OCI-LY3 (cell line): ENCODE results near the gene DSN1.

Experiments used
- H2AFZ ChIP-seq: fragments of 200-600, 300-600 bp; shearing (Covaris generic); 2 replicates; pipeline ENCODE4 v1.6.0; 2014; ENCODE audit warnings: antibody characterized with exemption, low read depth, low read length
- H3K27ac ChIP-seq: fragments of 200-600, 300-600 bp; sonication (generic); 2 replicates; pipeline ENCODE4 v1.5.1; 2014; ENCODE audit warnings: mild to moderate bottlenecking, low read length, moderate library complexity, mixed read lengths
- H3K27me3 ChIP-seq: fragments of 200-600, 300-600 bp; sonication (generic); 2 replicates; pipeline ENCODE4 v1.6.1; 2014; ENCODE audit warnings: low read depth, low read length, mixed read lengths
- H3K36me3 ChIP-seq: fragments of 200-600, 300-600 bp; sonication (generic); replicated peaks from 2 replicates; pipeline ENCODE3; 2014; ENCODE audit warnings: low read depth, low read length, mixed read lengths
- H3K4me1 ChIP-seq: fragments of 300-600, 200-600 bp; sonication (generic); 2 replicates; pipeline ENCODE4 v1.6.1; 2014; ENCODE audit warnings: low read length, mixed read lengths
- H3K4me2 ChIP-seq: fragments of 200-600, 300-600 bp; sonication (generic); 2 replicates; pipeline ENCODE4 v1.6.1; 2014; ENCODE audit warnings: low read length, mixed read lengths
- H3K4me3 ChIP-seq: fragments of 300-600, 200-600 bp; sonication (generic); 2 replicates; pipeline ENCODE4 v1.5.1; 2014; ENCODE audit warnings: antibody characterized with exemption, mild to moderate bottlenecking, low read length, moderate library complexity
- H3K79me2 ChIP-seq: fragments of 300-600, 200-600 bp; shearing (Covaris generic); 2 replicates; pipeline ENCODE4 v1.6.1; 2014; ENCODE audit warnings: mild to moderate bottlenecking, low read length, mixed read lengths
- H3K9ac ChIP-seq: fragments of 300-600, 200-600 bp; shearing (Covaris generic); 2 replicates; pipeline ENCODE4 v1.6.0; 2014; ENCODE audit warnings: mild to moderate bottlenecking, low read length, moderate library complexity
- H3K9me3 ChIP-seq: fragments of 200-600, 300-600 bp; shearing (Covaris generic); 2 replicates; pipeline ENCODE4 v1.6.1; 2014; ENCODE audit warnings: low read length, mixed read lengths; ENCODE audit not compliant: insufficient read depth
- H4K20me1 ChIP-seq: fragments of 200-600, 300-600 bp; sonication (generic); 2 replicates; pipeline ENCODE4 v1.6.1; 2016; ENCODE audit warnings: low read length, mixed read lengths; ENCODE audit not compliant: insufficient read depth
- EZH2phosphoT487 ChIP-seq: fragments of 200-600 bp; shearing (Covaris generic); IDR thresholded peaks from 2 replicates; pipeline ENCODE4 v1.6.1; 2018; ENCODE audit warnings: antibody characterized with exemption, mixed run types, low read depth
- TF ChIP-seq, protein P1 (sequence below): fragments of 200-600, 300-600 bp; sonication (generic); IDR thresholded peaks from 2 replicates; pipeline ENCODE4 v1.5.1; 2014; ENCODE audit warnings: antibody characterized with exemption, low read length, low read depth

Gene DSN1

DNA sequence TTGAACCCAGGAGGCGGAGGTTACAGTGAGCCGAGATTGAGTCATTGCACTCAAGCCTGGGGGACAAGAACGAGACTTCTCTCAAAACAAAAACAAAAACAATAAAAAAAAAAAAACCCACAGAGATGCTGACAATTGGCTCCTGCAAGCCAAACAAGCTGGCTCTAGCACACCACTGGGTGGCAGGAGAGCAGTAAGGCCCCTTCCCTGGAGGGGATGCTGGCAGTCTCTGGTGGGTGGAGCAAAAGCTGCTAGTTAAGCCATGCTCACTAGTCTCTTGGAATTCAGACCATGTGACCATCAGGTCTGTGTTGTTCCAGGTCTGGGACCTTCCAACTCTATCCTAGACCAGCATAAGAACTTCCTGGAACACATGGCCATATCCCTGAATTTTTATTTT, 18.9 kb upstream of the DSN1 start:
- H3K36me3 ChIP-seq = peaks cover 10% of the 10 kb centered on the region
- no peak overlapping the region for H3K9ac ChIP-seq
- no peak overlapping the region for H3K4me2 ChIP-seq
- no peak overlapping the region for H3K4me3 ChIP-seq
- no peaks in the 10 kb centered on the region for H3K27me3 ChIP-seq
- H3K4me1 ChIP-seq = peaks cover 11% of the 10 kb centered on the region
- H3K9me3 ChIP-seq = no peaks in the 10 kb centered on the region
- no peaks in the 10 kb centered on the region for H4K20me1 ChIP-seq
- no peak for TF ChIP-seq EZH2phosphoT487
- TF ChIP-seq, protein P1, sequence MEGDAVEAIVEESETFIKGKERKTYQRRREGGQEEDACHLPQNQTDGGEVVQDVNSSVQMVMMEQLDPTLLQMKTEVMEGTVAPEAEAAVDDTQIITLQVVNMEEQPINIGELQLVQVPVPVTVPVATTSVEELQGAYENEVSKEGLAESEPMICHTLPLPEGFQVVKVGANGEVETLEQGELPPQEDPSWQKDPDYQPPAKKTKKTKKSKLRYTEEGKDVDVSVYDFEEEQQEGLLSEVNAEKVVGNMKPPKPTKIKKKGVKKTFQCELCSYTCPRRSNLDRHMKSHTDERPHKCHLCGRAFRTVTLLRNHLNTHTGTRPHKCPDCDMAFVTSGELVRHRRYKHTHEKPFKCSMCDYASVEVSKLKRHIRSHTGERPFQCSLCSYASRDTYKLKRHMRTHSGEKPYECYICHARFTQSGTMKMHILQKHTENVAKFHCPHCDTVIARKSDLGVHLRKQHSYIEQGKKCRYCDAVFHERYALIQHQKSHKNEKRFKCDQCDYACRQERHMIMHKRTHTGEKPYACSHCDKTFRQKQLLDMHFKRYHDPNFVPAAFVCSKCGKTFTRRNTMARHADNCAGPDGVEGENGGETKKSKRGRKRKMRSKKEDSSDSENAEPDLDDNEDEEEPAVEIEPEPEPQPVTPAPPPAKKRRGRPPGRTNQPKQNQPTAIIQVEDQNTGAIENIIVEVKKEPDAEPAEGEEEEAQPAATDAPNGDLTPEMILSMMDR = peak; percentile 71
- H3K79me2 ChIP-seq = no peaks in the 10 kb centered on the region
- no peak overlapping the region for H2AFZ ChIP-seq
- H3K27ac ChIP-seq = no peak overlapping the region

DNA sequence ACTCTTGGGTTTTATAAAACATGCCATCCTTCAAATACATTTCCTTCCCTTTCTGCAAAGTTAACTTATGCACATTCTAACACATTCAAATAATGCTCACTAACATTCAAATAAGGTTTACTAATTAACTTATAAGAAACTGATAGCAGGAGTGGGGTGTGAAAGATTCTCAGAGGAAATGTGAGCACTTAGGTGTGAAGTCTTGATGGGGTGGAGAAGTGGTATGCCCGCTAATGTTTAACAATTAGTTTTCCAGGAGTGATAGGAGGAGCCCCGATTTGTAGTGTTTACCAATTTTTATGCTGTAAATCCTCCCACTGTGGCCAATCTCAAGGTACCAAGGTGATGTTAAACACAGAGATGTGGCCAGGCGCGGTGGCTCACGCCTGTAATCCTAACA, 18.3 kb upstream of the DSN1 start:
- TF ChIP-seq, protein P1 = no peak
- no peak for TF ChIP-seq EZH2phosphoT487
- Histone ChIP-seq H3K9ac (no peak overlapping the region), H3K79me2 (no peaks in the 10 kb centered on the region), H3K27ac (no peak overlapping the region), H3K36me3 (peaks cover 10% of the 10 kb centered on the region), H2AFZ (no peak overlapping the region), H3K4me3 (no peak overlapping the region), H3K4me2 (no peak overlapping the region), H3K9me3 (no peaks in the 10 kb centered on the region), H3K27me3 (no peaks in the 10 kb centered on the region), H3K4me1 (peaks cover 11% of the 10 kb centered on the region), H4K20me1 (no peaks in the 10 kb centered on the region)

DNA sequence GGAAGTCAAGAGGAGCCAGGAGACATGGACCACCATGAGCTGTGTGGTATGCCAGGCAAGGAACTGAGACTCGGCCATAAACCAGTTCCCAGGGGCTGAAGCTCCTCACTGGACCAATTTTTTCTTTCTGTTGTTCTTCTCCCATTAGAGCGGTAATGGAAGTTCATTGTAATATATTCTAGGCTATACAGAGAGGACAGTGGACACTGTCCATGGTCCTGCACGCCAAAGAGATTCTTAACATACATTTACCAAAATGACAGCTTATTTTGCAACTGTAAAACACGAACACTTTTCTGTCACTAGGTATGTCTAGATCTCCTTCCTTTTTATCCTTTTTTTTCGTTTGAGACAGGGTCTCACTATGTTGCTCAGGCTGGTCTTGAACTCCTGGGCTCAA, 13.1 kb upstream of the DSN1 start:
- H3K79me2 ChIP-seq = no peaks in the 10 kb centered on the region
- peaks cover 1% of the 10 kb centered on the region; the same call in 1 of the 2 replicates for H3K4me1 ChIP-seq
- no peak overlapping the region for H3K4me3 ChIP-seq
- H4K20me1 ChIP-seq = no peaks in the 10 kb centered on the region; the same call in 1 of the 2 replicates
- H3K27me3 ChIP-seq = no peaks in the 10 kb centered on the region
- H3K27ac ChIP-seq = no peak overlapping the region
- no peak overlapping the region for H2AFZ ChIP-seq
- H3K36me3 ChIP-seq = peaks cover 3% of the 10 kb centered on the region
- H3K9me3 ChIP-seq = no peaks in the 10 kb centered on the region
- TF ChIP-seq, protein P1 = no peak
- no peak for TF ChIP-seq EZH2phosphoT487
- no peak overlapping the region for H3K4me2 ChIP-seq
- H3K9ac ChIP-seq = no peak overlapping the region

DNA sequence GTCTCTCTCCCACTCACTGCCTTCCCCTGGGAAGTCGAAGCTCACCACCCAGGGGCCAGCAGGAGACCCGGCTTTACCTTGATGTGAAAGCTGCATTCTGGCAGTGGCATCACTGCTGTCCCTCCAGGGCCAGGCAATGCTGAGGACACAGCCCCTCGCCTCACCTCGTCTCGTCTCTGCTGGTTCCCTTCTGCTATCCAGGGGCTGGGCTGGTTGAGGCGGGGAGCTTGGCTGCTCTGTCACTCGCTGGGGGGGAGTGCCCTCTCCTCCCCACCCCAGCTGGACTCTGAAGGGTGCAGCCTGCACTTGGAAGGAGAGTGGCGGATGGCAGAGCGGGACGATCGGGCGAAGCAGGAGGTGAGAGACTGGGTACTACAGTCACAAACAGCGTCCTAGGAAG, 12.7 kb upstream of the DSN1 start:
- TF ChIP-seq, protein P1 = no peak
- TF ChIP-seq EZH2phosphoT487 = no peak
- no peaks in the 10 kb centered on the region for H3K27me3 ChIP-seq
- no peaks in the 10 kb centered on the region for H3K79me2 ChIP-seq
- no peak overlapping the region for H3K27ac ChIP-seq
- no peaks in the 10 kb centered on the region; the same call in 1 of the 2 replicates for H4K20me1 ChIP-seq
- no peaks in the 10 kb centered on the region for H3K4me1 ChIP-seq
- H3K4me3 ChIP-seq = no peak overlapping the region
- no peaks in the 10 kb centered on the region for H3K36me3 ChIP-seq
- H2AFZ ChIP-seq = no peak overlapping the region
- H3K9me3 ChIP-seq = no peaks in the 10 kb centered on the region
- H3K4me2 ChIP-seq = no peak overlapping the region
- no peak overlapping the region for H3K9ac ChIP-seq
